ENCODE data around the gene TRAF3IP1. TPM values are rescaled to one million over a fixed set of nuclear protein-coding genes. Genes with fewer than 3 reads are reported as not detected.

Gene TRAF3IP1
- total and polyA plus RNA-seq, 8 donors = 4.7 to 10.3 (median 6.9) TPM

GRCh38 chr2:238346544-238346943 is 26.2 kb downstream of the TRAF3IP1 start:
- ATAC-seq = no peak
- 85% methylated on average over 12 of the region's 12 CpGs for WGBS, 2 donors
- H3K36me3 ChIP-seq = peaks cover 0 to 4% (median 0%) of the 10 kb centered on the region in 3 donors
- H3K4me1 ChIP-seq = no peaks in the 10 kb centered on the region
- H3K9me3 ChIP-seq = no peaks in the 10 kb centered on the region
- H3K4me3 ChIP-seq = no peak overlapping the region
- no peaks in the 10 kb centered on the region for H3K27me3 ChIP-seq
- no peak for DNase-seq
- TF ChIP-seq, protein P1, sequence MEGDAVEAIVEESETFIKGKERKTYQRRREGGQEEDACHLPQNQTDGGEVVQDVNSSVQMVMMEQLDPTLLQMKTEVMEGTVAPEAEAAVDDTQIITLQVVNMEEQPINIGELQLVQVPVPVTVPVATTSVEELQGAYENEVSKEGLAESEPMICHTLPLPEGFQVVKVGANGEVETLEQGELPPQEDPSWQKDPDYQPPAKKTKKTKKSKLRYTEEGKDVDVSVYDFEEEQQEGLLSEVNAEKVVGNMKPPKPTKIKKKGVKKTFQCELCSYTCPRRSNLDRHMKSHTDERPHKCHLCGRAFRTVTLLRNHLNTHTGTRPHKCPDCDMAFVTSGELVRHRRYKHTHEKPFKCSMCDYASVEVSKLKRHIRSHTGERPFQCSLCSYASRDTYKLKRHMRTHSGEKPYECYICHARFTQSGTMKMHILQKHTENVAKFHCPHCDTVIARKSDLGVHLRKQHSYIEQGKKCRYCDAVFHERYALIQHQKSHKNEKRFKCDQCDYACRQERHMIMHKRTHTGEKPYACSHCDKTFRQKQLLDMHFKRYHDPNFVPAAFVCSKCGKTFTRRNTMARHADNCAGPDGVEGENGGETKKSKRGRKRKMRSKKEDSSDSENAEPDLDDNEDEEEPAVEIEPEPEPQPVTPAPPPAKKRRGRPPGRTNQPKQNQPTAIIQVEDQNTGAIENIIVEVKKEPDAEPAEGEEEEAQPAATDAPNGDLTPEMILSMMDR (IDR thresholded peaks at IDR 0.05) = no peak
- intact Hi-C loops (cut with DNase I) = no loop called here
- H3K27ac ChIP-seq = no peak overlapping the region
- no peak for FAIRE-seq

- H3K36me3 ChIP-seq = peaks cover 0 to 4% (median 0%) of the 10 kb centered on the region in 3 donors
- WGBS, 2 donors = 95% methylated on average over 18 of the region's 18 CpGs
- no peaks in the 10 kb centered on the region for H3K9me3 ChIP-seq
- DNase-seq (no peak), FAIRE-seq (no peak), ATAC-seq (no peak)
- no peak overlapping the region for H3K27ac ChIP-seq
- H3K4me3 ChIP-seq = no peak overlapping the region
- TF ChIP-seq, protein P1 (IDR thresholded peaks at IDR 0.05) = no peak
- no peaks in the 10 kb centered on the region for H3K4me1 ChIP-seq
- intact Hi-C loops (cut with DNase I) = no loop called here
- H3K27me3 ChIP-seq = no peaks in the 10 kb centered on the region
These were observed 30.0 kb downstream of the TRAF3IP1 start for GRCh38 chr2:238350150-238350897.

DNA sequence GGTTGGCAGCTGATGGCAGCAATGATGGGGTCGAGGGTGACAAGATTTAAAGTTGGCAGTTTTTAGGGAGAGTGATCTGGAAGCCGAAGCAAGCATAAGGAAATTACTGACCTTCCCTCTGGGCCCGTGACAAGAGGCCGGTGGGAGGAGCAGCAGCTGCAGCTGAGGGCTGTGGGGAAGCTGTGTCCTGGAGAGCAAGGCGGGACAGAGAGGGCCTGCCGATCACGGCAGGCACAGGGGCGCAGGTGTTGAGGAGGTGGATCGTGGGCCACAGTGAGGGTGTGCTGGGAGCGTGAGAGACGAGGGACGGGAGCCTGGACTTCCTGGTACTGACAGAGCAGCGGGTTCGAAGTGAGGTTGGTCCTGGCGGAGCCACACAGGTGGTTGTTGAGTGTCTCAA is 31.0 kb downstream of the TRAF3IP1 start:
- Histone ChIP-seq H3K36me3 (peaks cover 0 to 7% (median 0%) of the 10 kb centered on the region in 3 donors), H3K27ac (no peak overlapping the region), H3K4me3 (no peak overlapping the region), H3K4me1 (no peaks in the 10 kb centered on the region), H3K27me3 (no peaks in the 10 kb centered on the region), H3K9me3 (no peaks in the 10 kb centered on the region)
- TF ChIP-seq, protein P1 (IDR thresholded peaks at IDR 0.05) = no peak
- intact Hi-C loops (cut with DNase I) = no loop called here
- FAIRE-seq = no peak
- ATAC-seq = peak; percentile 66 to 93 (median 68)
- peak in 4 of 6 donors; percentile 38 to 63 (median 52) for DNase-seq
- 47 to 58% methylated on average over 15 of the region's 15 CpGs for WGBS, 2 donors

- ATAC-seq = no peak
- TF ChIP-seq, protein P1 (IDR thresholded peaks at IDR 0.05) = no peak
These were observed 32.0 kb downstream of the TRAF3IP1 start for GRCh38 chr2:238352361-238352760.

DNA sequence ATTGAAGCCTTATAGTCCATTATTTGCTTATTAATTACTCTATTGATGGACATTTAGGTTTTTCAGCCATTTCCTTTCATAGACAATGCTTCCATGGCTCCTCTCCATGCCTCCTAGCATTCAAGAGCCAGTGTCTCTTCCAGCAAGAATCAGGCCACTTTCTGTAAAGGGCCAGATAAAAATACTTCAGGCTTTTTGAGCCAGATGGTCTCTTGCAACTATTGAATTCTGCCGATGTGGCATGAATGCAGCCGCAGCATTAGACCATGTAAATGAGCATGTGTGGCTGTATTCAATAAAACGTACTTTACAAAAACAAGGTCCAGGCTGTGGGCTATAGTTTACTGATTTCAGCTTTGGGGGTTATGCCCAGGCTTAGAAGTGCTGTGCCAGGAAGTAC is 38.5 kb downstream of the TRAF3IP1 start:
- FAIRE-seq (no peak), ATAC-seq (no peak), DNase-seq (no peak)
- TF ChIP-seq, protein P1 (IDR thresholded peaks at IDR 0.05) = no peak
- no peak overlapping the region for H3K27ac ChIP-seq
- peaks cover 0 to 7% (median 0%) of the 10 kb centered on the region in 3 donors for H3K36me3 ChIP-seq
- H3K9me3 ChIP-seq = no peaks in the 10 kb centered on the region
- 94% methylated on average over 3 of the region's 3 CpGs for WGBS, 2 donors
- intact Hi-C loops (cut with DNase I) = loop anchor here in 1 of 3 donors (5.0 kb wide), 1 partner anchor 429 kb away; no protein-coding TSS in a partner anchor
- no peaks in the 10 kb centered on the region for H3K4me1 ChIP-seq
- H3K4me3 ChIP-seq = no peak overlapping the region
- H3K27me3 ChIP-seq = no peaks in the 10 kb centered on the region

More at GRCh38 chr2:238352361-238352760, 32.0 kb downstream of the TRAF3IP1 start:
- Histone ChIP-seq H3K27me3 (no peaks in the 10 kb centered on the region), H3K4me1 (no peaks in the 10 kb centered on the region), H3K27ac (no peak overlapping the region), H3K36me3 (peaks cover 0 to 10% (median 0%) of the 10 kb centered on the region in 3 donors), H3K9me3 (no peaks in the 10 kb centered on the region), H3K4me3 (no peak overlapping the region)
- intact Hi-C loops (cut with DNase I) = no loop called here
- WGBS, 2 donors = 91 to 93% methylated on average over 9 of the region's 9 CpGs
- FAIRE-seq (no peak), DNase-seq (no peak)

Measured in pancreas (tissue), 10 donors.